Sigmoid colon (tissue), 4 donors: ENCODE measurements around the gene RAMAC.

Experiments used
- CTCF ChIP-seq, 4 experiments: fragments of 450-650 bp in 3 of 4; fragments of 200-600 bp in 1 of 4; IDR thresholded peaks; one replicate each; pipeline ENCODE4 v1.5.1; 2016 to 2019; ENCODE audit warnings: antibody characterized with exemption in 4 of 4, mild to moderate bottlenecking in 3 of 4, moderate library complexity in 2 of 4
- POLR2AphosphoS5 ChIP-seq, 4 donors: sonication (generic); formaldehyde crosslinking; IDR thresholded peaks; one replicate each; pipeline ENCODE4 v1.6.1; 2017; ENCODE audit warnings: antibody characterized with exemption in 4 of 4

GRCh38 chr15:82963471-82964341 lies 22.3 kb upstream of the RAMAC start:
- TF ChIP-seq CTCF (IDR thresholded peaks at IDR 0.05) (no peak), POLR2AphosphoS5 (IDR thresholded peaks at IDR 0.05) (no peak)
